ENCODE results near the gene OLFM1.

The OLFM1 gene

DNA sequence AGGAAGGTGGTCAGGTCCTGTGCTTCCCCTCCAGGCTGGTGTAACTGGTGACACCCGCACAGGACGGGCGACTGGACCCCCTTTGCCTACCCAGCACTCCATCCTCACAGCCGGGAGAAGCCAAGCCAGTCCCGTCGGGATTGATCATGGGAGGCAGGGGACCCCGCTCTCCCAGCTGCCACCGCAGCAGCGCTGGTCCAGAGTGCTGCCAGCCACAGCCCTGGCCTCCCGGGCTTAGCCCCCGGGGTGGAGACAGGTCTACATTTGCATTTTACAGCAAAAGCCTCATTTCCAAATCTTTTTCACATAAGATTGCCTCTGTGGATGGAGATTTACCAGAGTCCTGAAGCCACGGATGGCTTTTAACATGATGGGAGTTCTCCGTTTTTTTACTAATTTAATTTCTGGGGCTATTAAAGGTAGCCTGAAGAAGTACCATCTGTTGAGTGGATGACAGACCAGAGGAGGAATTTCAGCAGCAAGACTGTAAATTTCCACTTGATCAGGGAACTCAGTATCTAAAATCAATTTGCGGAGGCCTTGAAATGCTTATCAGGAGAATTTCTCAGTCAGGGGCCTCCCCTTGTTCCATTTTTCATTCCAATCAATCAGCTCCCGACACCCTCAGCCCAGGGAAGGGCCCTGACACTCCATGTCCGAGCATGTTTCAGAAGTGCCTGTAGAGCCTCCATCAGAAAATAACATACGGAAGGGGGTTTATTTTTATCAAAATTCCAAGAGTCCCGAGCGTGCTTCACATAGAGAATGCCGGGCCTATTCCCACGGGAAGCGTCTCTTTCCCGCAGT is 80.6 kb downstream of the OLFM1 start:
- H3K9me3 Mint-ChIP-seq, result peaks cover 0 to 3% of the 10 kb centered on the region in 2 donors
- DNase-seq (no peak), ATAC-seq (replicated peaks) (no peak)
- peaks cover 18% of the 10 kb centered on the region in 2 donors for H3K27me3 Mint-ChIP-seq
- H3K27ac Mint-ChIP-seq, result no peak overlapping the region
- H3K36me3 Mint-ChIP-seq, result no peaks in the 10 kb centered on the region
- no peaks in the 10 kb centered on the region for H3K4me1 Mint-ChIP-seq
- no peak overlapping the region for H3K4me3 Mint-ChIP-seq

DNA sequence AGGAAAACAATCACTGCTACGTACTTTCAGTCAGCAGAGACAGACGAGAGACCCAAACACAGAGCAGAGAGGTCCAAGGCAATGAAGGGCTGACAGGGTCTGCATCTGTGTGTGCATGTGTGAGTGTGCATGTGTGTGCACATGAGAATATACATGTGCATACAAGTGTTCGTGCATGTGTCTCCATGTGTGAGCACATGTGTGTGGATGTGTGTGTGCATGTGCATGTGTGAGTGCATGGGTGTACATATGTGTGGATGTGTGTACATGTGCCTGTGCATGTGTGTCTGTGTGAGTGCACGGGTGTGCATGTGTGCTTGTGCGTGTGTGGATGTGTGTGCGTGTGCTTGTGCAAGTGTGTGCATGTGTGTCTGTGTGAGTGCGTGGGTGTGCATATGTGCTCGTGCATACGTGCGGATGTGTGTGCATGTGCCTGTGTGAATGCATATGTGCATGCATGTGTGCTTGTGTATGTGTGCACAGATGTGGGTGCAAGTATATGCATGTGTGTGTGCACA is 82.3 kb downstream of the OLFM1 start:
- DNase-seq (no peak), ATAC-seq (replicated peaks) (no peak)
- no peak overlapping the region for H3K27ac Mint-ChIP-seq
- H3K27me3 Mint-ChIP-seq, result peaks cover 18 to 23% of the 10 kb centered on the region in 2 donors
- H3K9me3 Mint-ChIP-seq, result peaks cover 0 to 3% of the 10 kb centered on the region in 2 donors
- H3K4me3 Mint-ChIP-seq, result no peak overlapping the region
- no peaks in the 10 kb centered on the region for H3K4me1 Mint-ChIP-seq
- no peaks in the 10 kb centered on the region for H3K36me3 Mint-ChIP-seq

DNA sequence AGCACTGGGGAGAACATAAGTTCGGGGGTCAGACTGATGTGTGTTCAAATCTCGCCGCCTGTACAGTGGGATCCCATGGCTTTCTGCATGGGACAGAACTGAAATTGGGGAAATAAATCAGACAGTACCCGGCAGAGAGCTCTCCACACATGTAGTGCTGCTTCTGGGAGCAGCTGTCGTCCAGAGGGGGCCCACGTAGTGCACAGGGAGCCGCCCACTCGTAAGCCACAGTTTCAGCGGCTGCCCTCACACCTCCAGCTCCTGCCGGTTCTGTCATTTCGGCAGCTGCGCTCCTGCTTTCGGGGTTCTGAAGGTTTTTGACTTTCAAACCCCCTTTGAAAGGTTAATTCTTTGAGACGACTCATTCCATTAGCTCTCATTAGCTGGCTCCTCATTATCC is 83.1 kb downstream of the OLFM1 start:
- no peak overlapping the region for H3K4me3 Mint-ChIP-seq
- H3K36me3 Mint-ChIP-seq, result no peaks in the 10 kb centered on the region
- peaks cover 18 to 23% of the 10 kb centered on the region in 2 donors for H3K27me3 Mint-ChIP-seq
- DNase-seq (no peak), ATAC-seq (replicated peaks) (no peak)
- H3K9me3 Mint-ChIP-seq, result peaks cover 0 to 3% of the 10 kb centered on the region in 2 donors
- H3K27ac Mint-ChIP-seq, result no peak overlapping the region
- no peaks in the 10 kb centered on the region for H3K4me1 Mint-ChIP-seq

All from stimulated activated naive B cell treated with anti-CD40 and anti-IgM and Interleukin-4, amounts not matched to agents 10 μg/mL and 1 μg/mL and 100 μg/mL, for 72 hours (primary cell).